PC-9 (cell line): Measurements from ENCODE around the gene MAPKAP1.

Source experiments
- EZH2 ChIP-seq: fragments of 200-600 bp; sonication (generic); IDR thresholded peaks from 2 replicates; pipeline ENCODE4 v1.8.0; 2017; ENCODE audit warnings: antibody characterized with exemption, low read depth
- TF ChIP-seq, protein P1 (sequence below): fragments of 200-600 bp; sonication (generic); conservative IDR thresholded peaks from 2 replicates; pipeline ENCODE4 v1.6.1; 2017; ENCODE audit warnings: mixed run types, antibody characterized with exemption, mild to moderate bottlenecking, moderate library complexity

DNA sequence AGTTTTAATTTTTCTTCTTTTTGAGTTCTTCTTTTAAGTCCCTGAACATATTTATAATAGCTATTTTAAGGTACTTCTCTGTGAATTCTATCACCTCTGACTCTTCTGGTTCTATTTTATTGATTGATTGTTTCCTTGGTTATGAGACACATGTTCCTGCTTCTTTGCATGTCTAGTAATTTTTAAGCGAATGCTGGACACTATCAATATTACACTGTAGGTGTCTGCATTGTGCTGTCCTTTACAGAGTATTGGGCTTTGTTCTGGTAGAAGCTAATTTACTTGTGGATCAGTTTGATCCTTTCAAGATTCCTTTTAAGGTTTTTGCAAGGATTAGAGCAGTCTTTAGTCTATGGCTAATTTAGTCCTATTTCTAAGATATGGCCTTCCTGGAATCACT is 249.7 kb downstream of the MAPKAP1 start:
- TF ChIP-seq, protein P1, sequence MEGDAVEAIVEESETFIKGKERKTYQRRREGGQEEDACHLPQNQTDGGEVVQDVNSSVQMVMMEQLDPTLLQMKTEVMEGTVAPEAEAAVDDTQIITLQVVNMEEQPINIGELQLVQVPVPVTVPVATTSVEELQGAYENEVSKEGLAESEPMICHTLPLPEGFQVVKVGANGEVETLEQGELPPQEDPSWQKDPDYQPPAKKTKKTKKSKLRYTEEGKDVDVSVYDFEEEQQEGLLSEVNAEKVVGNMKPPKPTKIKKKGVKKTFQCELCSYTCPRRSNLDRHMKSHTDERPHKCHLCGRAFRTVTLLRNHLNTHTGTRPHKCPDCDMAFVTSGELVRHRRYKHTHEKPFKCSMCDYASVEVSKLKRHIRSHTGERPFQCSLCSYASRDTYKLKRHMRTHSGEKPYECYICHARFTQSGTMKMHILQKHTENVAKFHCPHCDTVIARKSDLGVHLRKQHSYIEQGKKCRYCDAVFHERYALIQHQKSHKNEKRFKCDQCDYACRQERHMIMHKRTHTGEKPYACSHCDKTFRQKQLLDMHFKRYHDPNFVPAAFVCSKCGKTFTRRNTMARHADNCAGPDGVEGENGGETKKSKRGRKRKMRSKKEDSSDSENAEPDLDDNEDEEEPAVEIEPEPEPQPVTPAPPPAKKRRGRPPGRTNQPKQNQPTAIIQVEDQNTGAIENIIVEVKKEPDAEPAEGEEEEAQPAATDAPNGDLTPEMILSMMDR, result no peak
- TF ChIP-seq EZH2, result no peak
